GM10248 (cell line): ENCODE results near the gene ERGIC1.

Experiments used
- CTCF ChIA-PET: fragments of 300-600 bp; sonication (Branson Sonifier 250); formaldehyde crosslinking; extraction: SDS; loops from one replicate; lab custom pipeline; 2021; ENCODE audit warnings: antibody characterized with exemption; lab: Yijun Ruan, JAX
- POLR2A ChIA-PET: fragments of 350-650 bp; sonication (Branson Sonifier 250); formaldehyde crosslinking; extraction: SDS; loops from one replicate; lab custom pipeline; 2020; ENCODE audit warnings: antibody characterized with exemption; lab: Yijun Ruan, JAX
- DNase-seq: peaks from one replicate; pipeline ENCODE4 v3.0.0; 2012; ENCODE audit errors: extremely low spot score
- CTCF ChIP-seq: IDR thresholded peaks from 2 replicates; pipeline ENCODE4 v1.5.1; 2012; ENCODE audit warnings: mild to moderate bottlenecking, low read depth; ENCODE audit errors: extremely low read depth, missing control alignments, control extremely low read depth

The ERGIC1 gene

GRCh38 chr5:172902497-172903472, 68.7 kb downstream of the ERGIC1 start:
- POLR2A ChIA-PET = no interaction called here
- TF ChIP-seq CTCF = no peak
- CTCF ChIA-PET = interaction anchor here (1.7 to 1.9 kb wide), 2 partner anchors 29 to 189 kb away, joined by 4 to 5 read pairs; no protein-coding TSS in a partner anchor
- DNase-seq = no peak

GRCh38 chr5:172903790-172904189, 69.7 kb downstream of the ERGIC1 start:
- TF ChIP-seq CTCF = no peak

GRCh38 chr5:172904312-172904642, 70.2 kb downstream of the ERGIC1 start:
- ChIA-PET POLR2A (no interaction called here), CTCF (interaction anchor here (1.3 to 3.3 kb wide), 5 partner anchors 22 to 193 kb away, joined by 3 to 34 read pairs (median 6); no protein-coding TSS in a partner anchor)
- no peak for DNase-seq
- TF ChIP-seq CTCF = no peak

More at GRCh38 chr5:172903790-172904189, 69.7 kb downstream of the ERGIC1 start:
- CTCF ChIA-PET = interaction anchor here (1.3 to 3.3 kb wide), 3 partner anchors 29 to 193 kb away, joined by 3 to 34 read pairs (median 4); no protein-coding TSS in a partner anchor
- no peak for DNase-seq
- POLR2A ChIA-PET = no interaction called here

GRCh38 chr5:172904643-172905345, 70.7 kb downstream of the ERGIC1 start:
- POLR2A ChIA-PET = interaction anchor here (2.1 kb wide), 1 partner anchor 134 kb away, joined by 11 read pairs; the partner anchor contains the start of gene DUSP1
- TF ChIP-seq CTCF = no peak
- no peak for DNase-seq
- CTCF ChIA-PET = interaction anchor here (0.8 to 3.3 kb wide), 8 partner anchors 9 to 194 kb away, joined by 3 to 34 read pairs (median 6); partner anchors contain the start of gene DUSP1

GRCh38 chr5:172905346-172906140, 71.5 kb downstream of the ERGIC1 start:
- ChIA-PET POLR2A (interaction anchor here (2.1 kb wide), 1 partner anchor 135 kb away, joined by 11 read pairs; the partner anchor contains the start of gene DUSP1), CTCF (interaction anchor here (0.8 to 3.3 kb wide), 9 partner anchors 10 to 193 kb away, joined by 3 to 34 read pairs (median 7); partner anchors contain the start of gene DUSP1)
- no peak for DNase-seq
- TF ChIP-seq CTCF = no peak
